Progenitor cell of endocrine pancreas (in vitro differentiated cells): ENCODE data around the gene MAPK8. TPM values are rescaled to one million over a fixed set of nuclear protein-coding genes. Genes with fewer than 3 reads are reported as not detected.

Experiments used
- DNase-seq: peaks from one replicate; pipeline ENCODE4 v3.0.0; 2021; ENCODE audit warnings: low spot score; ENCODE audit not compliant: unreplicated experiment
- H3K27ac Mint-ChIP-seq: 2 replicates; pipeline ENCODE4 v1.8.0; 2021; ENCODE audit warnings: mild to moderate bottlenecking, moderate library complexity, mixed read lengths
- H3K27me3 Mint-ChIP-seq: 2 replicates; pipeline ENCODE4 v1.8.0; 2021; ENCODE audit warnings: mixed read lengths
- H3K36me3 Mint-ChIP-seq: 2 replicates; pipeline ENCODE4 v1.8.0; 2022; ENCODE audit warnings: mixed read lengths; ENCODE audit not compliant: insufficient read depth
- H3K4me1 Mint-ChIP-seq: 2 replicates; pipeline ENCODE4 v1.8.0; 2021; ENCODE audit warnings: low read depth, mixed read lengths
- H3K4me3 Mint-ChIP-seq: 2 replicates; pipeline ENCODE4 v1.8.0; 2021; ENCODE audit warnings: low read depth, mild to moderate bottlenecking, moderate library complexity, mixed read lengths
- H3K9me3 Mint-ChIP-seq: 2 replicates; pipeline ENCODE4 v1.8.0; 2021; ENCODE audit warnings: low read depth, mixed read lengths
- total RNA-seq: library from RNA; stranded (reverse); gene quantifications from 2 replicates; pipeline ENCODE4 v1.2.1, GENCODE V29; 2021
- TF ChIP-seq, protein P1 (sequence below): fragments of 200-600 bp; sonication (generic); IDR thresholded peaks from one replicate; pipeline ENCODE4 v1.5.0; 2021; ENCODE audit warnings: antibody characterized with exemption, mild to moderate bottlenecking; ENCODE audit not compliant: unreplicated experiment

MAPK8 gene
- total RNA-seq, 1 donor from 2014 or later, result 69.7 TPM

DNA sequence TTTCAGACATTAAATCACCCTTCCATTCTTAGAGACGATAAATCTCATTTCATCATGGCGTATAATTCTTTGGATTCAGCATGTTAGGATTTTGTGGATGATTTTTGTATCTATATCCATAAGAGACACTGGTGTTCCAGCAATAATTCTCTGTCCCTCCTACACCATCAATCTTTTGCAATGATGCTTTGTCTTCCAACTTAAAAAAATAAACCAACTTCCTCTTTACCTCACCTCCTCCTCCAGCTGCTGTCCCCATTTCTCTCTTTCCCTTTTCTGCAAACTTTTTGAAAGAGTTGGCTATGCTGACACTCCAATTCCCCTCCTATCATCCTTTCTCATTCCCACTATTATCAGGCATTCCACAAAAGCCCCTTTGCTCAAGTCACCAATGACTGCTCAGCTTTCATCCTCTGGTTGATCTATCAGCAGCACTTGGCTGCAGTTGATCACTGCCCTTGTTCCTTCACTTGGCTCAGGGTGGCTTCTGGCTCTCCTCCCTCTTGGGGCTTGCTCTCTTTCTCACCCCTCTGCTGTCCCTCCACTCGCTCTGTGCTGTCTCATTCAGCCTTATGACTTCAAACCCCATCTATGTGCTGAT is 168.4 kb downstream of the MAPK8 start:
- Mint-ChIP-seq H3K27me3 (peaks cover 11% of the 10 kb centered on the region), H3K27ac (no peak overlapping the region), H3K4me3 (no peak overlapping the region), H3K4me1 (peaks cover 16% of the 10 kb centered on the region), H3K9me3 (no peaks in the 10 kb centered on the region), H3K36me3 (no peaks in the 10 kb centered on the region)
- TF ChIP-seq, protein P1, sequence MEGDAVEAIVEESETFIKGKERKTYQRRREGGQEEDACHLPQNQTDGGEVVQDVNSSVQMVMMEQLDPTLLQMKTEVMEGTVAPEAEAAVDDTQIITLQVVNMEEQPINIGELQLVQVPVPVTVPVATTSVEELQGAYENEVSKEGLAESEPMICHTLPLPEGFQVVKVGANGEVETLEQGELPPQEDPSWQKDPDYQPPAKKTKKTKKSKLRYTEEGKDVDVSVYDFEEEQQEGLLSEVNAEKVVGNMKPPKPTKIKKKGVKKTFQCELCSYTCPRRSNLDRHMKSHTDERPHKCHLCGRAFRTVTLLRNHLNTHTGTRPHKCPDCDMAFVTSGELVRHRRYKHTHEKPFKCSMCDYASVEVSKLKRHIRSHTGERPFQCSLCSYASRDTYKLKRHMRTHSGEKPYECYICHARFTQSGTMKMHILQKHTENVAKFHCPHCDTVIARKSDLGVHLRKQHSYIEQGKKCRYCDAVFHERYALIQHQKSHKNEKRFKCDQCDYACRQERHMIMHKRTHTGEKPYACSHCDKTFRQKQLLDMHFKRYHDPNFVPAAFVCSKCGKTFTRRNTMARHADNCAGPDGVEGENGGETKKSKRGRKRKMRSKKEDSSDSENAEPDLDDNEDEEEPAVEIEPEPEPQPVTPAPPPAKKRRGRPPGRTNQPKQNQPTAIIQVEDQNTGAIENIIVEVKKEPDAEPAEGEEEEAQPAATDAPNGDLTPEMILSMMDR, result no peak
- DNase-seq, result no peak

DNA sequence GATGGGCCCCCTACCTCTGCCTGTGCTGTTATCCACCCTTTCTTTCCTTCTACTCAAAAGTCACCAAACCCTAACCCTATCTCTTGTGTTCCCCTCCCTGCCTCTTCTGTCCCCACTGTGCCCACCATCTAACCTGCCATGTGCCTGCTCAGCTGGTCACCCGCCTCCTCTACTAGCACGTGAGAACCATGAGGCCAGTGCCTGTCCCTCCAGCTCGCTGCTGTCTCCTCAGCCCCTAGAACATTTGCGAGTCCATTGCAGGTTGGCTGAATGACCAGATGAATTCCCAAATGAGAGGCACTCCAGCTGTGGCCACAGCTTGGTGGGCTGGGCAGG is 169.4 kb downstream of the MAPK8 start:
- Mint-ChIP-seq H3K9me3 (no peaks in the 10 kb centered on the region), H3K27me3 (peaks cover 14% of the 10 kb centered on the region), H3K4me3 (no peak overlapping the region), H3K4me1 (peaks cover 14% of the 10 kb centered on the region), H3K36me3 (no peaks in the 10 kb centered on the region), H3K27ac (no peak overlapping the region)
- peak; percentile 3 for DNase-seq
- TF ChIP-seq, protein P1, result no peak

DNA sequence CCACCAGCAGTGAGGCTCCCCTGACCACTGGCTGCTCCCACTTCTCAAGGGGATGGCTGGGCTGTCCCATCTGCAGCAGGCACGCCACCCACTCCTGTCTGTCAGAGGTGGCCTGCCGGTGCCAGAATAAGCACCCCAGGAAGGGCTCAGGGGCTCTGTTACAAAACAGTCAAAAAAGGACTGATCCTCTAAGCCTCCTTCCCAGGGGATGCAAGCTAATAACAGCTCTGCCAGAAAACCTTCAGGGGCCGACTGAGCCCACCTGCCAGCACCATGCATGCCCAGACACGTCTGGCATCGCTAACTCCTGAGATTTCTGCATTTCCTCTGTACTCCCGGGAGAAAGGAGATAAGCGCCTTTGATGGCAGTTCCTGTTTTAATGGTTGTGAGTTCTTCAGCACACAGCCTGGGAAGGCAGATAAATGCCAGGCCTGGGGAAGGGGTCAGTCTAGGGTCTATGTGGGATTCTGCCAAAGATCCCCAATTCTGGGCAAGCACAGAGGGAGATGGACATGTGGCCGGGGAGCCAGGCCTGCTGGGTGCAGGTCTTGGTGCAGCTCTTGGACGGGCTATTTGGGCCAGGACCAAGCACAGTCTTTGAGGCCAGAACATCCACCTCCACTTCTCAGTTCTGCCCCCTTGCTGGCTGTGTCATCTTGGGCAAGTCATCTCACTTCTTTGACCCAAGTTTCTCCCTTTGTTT is 170.0 kb downstream of the MAPK8 start:
- peaks cover 16% of the 10 kb centered on the region for H3K4me1 Mint-ChIP-seq
- H3K27ac Mint-ChIP-seq, result no peak overlapping the region
- peak; percentile 5 for DNase-seq
- H3K27me3 Mint-ChIP-seq, result peaks cover 14% of the 10 kb centered on the region
- H3K4me3 Mint-ChIP-seq, result no peak overlapping the region
- no peaks in the 10 kb centered on the region for H3K9me3 Mint-ChIP-seq
- no peaks in the 10 kb centered on the region for H3K36me3 Mint-ChIP-seq
- TF ChIP-seq, protein P1, result no peak

DNA sequence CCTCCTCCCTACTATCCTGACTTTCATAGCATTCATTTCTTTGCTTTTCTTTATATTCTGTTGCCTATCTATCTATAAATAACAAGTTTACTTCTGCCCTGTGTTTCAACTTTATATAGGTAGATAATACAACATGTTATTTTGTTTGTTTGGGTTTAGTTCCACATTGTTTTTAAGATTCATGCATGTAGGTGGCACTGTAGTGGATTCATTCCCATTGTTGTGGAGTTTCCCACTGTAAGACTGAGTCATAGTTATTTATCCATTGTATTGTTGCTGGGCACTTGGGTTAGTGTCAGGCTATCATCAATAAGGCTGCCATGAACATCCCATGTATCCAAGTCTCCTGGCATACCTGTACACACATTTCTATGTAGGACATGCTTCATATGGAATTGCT is 170.7 kb downstream of the MAPK8 start:
- H3K27me3 Mint-ChIP-seq, result peaks cover 14% of the 10 kb centered on the region
- H3K4me3 Mint-ChIP-seq, result no peak overlapping the region
- TF ChIP-seq, protein P1, result no peak
- no peak overlapping the region for H3K27ac Mint-ChIP-seq
- no peaks in the 10 kb centered on the region for H3K9me3 Mint-ChIP-seq
- H3K4me1 Mint-ChIP-seq, result peaks cover 14% of the 10 kb centered on the region
- no peaks in the 10 kb centered on the region for H3K36me3 Mint-ChIP-seq
- no peak for DNase-seq

DNA sequence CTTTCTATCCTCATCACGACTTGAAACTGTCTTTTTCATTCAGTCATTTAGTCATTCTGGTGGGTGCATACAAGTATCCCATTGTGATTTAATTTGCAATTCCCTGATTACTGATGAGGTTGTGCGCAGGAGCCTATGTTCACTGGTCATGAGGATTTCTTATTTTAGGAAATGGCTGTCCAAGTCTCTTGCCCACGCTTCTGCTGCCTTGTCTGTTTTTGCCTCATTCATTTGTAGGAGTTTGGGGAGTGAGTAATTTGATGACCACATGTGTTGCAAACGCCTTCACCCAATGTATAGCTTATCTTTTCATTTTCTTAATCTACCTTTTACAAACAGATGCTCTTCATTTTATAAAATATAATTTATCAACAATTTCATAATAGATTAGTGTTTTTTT is 171.1 kb downstream of the MAPK8 start:
- no peak for DNase-seq
- H3K4me1 Mint-ChIP-seq, result peaks cover 14% of the 10 kb centered on the region
- TF ChIP-seq, protein P1, result no peak
- no peak overlapping the region for H3K4me3 Mint-ChIP-seq
- no peak overlapping the region for H3K27ac Mint-ChIP-seq
- H3K36me3 Mint-ChIP-seq, result no peaks in the 10 kb centered on the region
- H3K27me3 Mint-ChIP-seq, result peaks cover 14% of the 10 kb centered on the region
- no peaks in the 10 kb centered on the region for H3K9me3 Mint-ChIP-seq
